ENCODE measurements around the gene SERPINE3.

SERPINE3 gene

GRCh38 chr13:51363625-51364024 is 24.1 kb downstream of the SERPINE3 start:
- DNase-seq (ENCODE audit: low spot score): no peak

GRCh38 chr13:51364404-51365008 is 25.0 kb downstream of the SERPINE3 start:
- no peak for DNase-seq (ENCODE audit: low spot score)

- DNase-seq (ENCODE audit: low spot score): no peak
Measured at GRCh38 chr13:51370116-51370515, 30.6 kb downstream of the SERPINE3 start.

GRCh38 chr13:51370811-51371210 is 31.3 kb downstream of the SERPINE3 start:
- no peak for DNase-seq (ENCODE audit: low spot score)

GRCh38 chr13:51371768-51372399 is 32.4 kb downstream of the SERPINE3 start:
- no peak for DNase-seq (ENCODE audit: low spot score)

GRCh38 chr13:51373451-51373850 is 34.0 kb downstream of the SERPINE3 start:
- no peak for DNase-seq (ENCODE audit: low spot score)

GRCh38 chr13:51380269-51380668 is 40.8 kb downstream of the SERPINE3 start:
- DNase-seq (ENCODE audit: low spot score): no peak

- no peak for DNase-seq (ENCODE audit: low spot score)
Measured at GRCh38 chr13:51385114-51385513, 45.6 kb downstream of the SERPINE3 start.

- no peak for DNase-seq (ENCODE audit: low spot score)
Measured at GRCh38 chr13:51394724-51395123, 55.2 kb downstream of the SERPINE3 start.

- DNase-seq (ENCODE audit: low spot score): peak; percentile 31
Measured at GRCh38 chr13:51396352-51396751, 56.9 kb downstream of the SERPINE3 start.

- peak; percentile 49 for DNase-seq (ENCODE audit: low spot score)
Measured at GRCh38 chr13:51397262-51397941, 57.9 kb downstream of the SERPINE3 start.

GRCh38 chr13:51405176-51405575 is 65.7 kb downstream of the SERPINE3 start:
- no peak for DNase-seq (ENCODE audit: low spot score)

GRCh38 chr13:51412431-51412830 is 72.9 kb downstream of the SERPINE3 start:
- no peak for DNase-seq (ENCODE audit: low spot score)
